ENCODE results near the gene RECQL5.
A peak's percentile ranks its signal among the peaks of the same experiment; 100 is the strongest.
"Not testable (repeated sequence)": the region's sequence is repeated elsewhere in the genome, so short reads cannot be mapped to it uniquely, and the experiment has no call there.

The RECQL5 gene

GRCh38 chr17:75612906-75613626 is 53.9 kb downstream of the RECQL5 start:
- no peak for DNase-seq

DNA sequence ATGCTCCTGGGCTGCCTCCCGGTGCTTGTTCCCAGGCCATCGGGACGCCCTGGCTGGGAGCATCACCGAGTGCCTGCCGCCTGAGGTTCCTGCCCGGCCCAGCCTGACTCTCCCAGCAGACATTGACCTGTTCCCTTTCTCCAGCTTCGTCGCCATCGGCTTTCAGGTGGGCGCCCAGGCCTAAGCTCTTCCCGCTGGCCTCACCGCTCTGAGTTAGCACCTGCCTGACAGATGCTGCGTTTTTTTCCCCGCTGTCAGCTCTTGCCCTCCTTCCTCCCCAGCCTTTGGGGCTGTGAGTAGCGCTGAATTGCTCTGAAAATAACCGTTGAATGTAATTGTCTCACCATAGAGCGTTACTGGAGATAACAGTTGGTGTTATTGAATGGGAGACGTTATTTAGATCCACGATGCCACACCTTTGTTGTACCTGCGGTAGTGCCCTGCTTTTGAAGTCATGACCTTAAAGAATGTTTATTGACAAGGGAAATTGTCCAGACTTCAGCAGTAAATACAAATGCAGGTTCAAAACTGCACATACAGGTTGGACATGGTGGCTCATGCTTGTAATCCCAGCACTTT is 55.0 kb downstream of the RECQL5 start:
- no peak for DNase-seq

- DNase-seq: no peak
Observed at GRCh38 chr17:75610103-75610984, 56.6 kb downstream of the RECQL5 start.

- DNase-seq: no peak
Observed at GRCh38 chr17:75607086-75607485, 59.9 kb downstream of the RECQL5 start.

DNA sequence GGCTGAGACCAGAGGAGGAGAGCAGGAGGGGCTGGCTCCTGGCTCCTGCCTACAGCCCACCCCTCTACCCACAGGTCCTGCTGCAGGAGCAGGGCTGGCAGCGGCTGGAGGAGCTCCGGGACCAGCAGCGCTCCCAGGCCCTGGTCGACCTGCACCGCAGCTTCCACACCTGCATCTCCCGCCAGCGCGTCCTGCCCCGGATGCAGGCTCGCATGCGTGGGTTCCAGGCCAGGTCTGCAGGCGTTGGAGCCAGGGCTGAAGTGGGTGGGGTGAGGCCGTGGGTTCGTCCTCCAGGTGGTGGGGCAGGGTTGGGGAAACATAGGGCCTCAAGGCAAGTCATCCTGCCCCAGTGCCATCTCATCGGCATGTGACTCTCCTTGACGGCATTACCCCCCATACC is 61.2 kb downstream of the RECQL5 start:
- DNase-seq: no peak

DNA sequence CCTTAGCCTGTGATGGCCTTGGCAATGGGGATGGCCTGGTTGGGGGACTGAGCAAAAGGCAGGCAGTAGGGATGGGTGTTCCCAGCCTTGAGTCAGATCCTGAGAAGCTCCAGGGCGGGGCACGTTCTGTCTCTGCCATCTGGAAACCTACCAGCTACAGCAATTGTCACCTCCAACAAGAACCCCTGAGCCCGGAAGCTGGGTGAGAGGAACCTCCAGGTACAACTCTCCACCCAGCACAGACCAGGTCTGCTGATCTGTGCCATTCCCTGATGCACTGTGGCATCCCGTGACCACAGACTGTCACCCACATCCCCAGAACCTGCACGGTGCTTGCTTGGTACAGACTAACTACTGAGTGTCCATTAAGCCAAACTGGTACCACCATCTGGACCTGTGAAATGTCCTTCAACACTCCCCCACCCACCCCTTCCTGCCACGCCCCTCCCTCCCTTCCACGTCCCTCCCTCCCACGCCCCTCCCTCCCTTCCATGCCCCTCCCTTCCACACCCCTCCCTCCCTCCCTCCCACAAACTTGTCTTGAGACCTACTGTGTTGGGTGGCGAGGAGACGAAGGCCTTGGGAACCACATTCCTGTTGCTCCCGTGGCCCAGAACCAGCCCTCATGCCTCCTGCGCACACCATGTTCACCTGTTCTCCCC is 62.8 kb downstream of the RECQL5 start:
- DNase-seq: no peak

DNA sequence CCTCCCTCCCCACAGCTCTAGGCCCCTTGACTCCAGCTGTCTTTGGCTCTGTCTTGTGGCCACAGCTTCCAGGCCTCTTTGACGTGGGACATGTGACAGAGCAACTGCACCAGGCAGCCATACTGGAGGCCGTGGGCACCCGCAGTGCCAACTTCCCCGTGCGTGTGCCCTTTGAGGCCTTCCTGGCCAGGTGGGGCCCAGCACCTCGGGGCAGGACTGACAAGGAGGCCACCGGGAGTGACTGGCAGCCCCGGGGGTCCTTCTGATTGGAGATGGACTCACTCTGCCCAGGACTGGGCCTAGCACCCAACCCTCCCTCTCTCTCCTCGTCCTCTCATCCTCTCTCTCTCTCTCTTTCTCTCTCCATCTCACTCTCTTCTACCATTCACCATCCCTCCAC is 63.8 kb downstream of the RECQL5 start:
- no peak for DNase-seq

DNA sequence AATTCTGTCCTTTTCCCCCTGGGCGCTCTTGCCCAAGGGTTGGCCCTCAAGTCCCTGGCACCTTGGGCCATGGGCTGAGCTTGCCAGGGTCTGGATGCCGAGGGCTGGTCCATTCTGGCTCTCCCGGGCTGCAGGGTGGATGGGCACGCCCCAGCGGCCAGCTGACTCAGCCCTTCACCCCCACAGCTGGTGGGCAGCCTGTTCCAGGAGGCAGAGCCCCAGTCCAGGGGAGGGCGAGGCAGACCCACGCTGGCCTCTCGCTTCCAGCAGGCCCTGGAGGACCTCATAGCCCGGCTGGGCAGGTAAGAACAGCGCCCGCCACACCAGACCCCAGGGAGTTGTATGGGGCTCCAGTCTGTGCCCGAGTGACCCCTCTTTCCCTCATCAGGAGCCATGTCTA is 64.3 kb downstream of the RECQL5 start:
- no peak for DNase-seq

- DNase-seq: peak; percentile 34 to 53
Observed at GRCh38 chr17:75601057-75601987, 65.6 kb downstream of the RECQL5 start.

DNA sequence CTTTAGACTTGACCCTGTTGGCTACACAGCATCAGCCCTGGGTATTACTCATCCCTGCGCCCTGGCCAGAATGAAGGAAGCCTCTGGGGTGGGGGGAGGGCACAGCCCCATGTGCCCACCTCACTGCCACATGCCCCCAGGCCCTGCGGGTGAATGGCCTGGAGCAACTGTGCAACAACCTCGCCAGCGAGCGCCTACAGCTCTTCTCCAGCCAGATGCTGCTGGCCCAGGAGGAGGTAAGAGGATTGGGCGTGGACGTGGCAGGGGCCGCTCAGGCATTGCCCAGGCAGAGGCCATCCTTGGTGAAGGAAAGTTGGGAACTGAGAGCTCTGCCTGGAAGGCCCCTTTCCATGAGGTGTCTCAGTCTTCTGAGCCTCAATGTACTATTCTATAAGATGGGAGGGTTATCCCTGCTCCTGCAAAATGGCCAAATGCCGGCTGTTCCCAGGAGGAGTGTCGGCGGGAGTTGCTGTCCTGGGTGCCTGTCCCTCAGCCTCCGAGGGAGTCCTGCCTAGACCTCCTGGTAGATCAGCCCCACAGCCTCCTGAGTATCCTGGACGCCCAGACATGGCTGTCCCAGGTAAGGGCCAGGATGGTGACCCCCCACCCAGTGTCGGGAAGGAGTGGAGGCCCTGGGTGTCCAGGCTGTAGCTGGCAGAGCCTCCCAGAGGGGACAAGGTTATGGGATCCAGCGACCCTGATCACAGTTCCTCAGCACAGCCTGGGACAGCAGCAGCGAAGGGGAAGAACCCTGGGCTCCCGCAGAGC is 70.5 kb downstream of the RECQL5 start:
- no peak for DNase-seq

- no peak for DNase-seq
Observed at GRCh38 chr17:75595920-75596313, 71.0 kb downstream of the RECQL5 start.

DNA sequence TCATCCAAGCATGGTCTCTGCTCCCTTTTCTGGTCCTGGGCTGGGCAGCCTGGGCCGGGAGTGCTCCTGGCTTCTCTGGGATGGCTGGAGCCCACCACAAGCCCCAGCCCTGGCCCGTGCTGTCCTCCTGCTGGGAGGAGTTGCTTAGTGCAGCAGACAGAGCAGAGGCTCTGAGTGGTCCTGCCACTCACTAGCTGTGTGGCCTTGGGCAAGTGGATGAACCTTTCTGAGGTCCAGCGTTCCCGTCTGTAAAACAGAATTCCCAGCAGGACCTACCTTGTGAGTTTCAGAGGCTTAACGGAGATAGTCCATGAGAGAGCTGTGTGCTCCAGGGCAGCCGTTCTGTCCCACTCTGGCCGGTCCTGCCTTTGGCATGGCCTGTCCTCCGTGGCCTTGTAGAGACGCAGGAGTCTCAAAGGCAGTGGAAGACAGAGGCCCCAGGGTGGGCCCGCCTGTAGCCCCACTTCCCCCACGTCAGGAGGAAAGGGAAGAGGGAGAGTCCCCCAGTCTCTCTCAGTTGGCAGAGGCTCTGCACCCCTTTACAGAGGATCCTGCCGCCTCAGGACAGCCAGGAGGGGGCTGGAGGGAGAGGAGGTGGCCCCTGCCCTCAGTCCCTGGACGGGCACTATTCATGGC is 71.6 kb downstream of the RECQL5 start:
- no peak for DNase-seq

GRCh38 chr17:75594499-75595283 is 72.3 kb downstream of the RECQL5 start:
- DNase-seq: no peak

DNA sequence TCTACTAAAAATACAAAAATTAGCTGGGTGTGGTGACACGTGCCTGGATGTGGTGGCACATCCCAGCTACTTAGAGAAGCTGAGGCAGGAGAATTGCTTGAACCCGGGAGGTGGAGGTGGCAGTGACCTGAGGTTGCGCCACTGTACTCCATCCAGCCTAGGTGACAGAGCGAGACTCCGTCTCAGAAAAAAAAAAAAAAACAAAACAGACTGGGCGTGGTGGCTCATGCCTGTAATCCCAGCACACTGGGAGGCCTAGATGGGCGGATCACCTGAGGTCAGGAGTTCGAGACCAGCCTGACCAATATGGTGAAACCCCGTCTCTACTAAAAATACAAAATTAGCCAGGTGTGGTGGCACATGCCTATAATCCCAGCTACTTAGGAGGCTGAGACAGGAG is 73.5 kb downstream of the RECQL5 start:
- DNase-seq: not testable (repeated sequence)

- DNase-seq: no peak
Observed at GRCh38 chr17:75592348-75593020, 74.5 kb downstream of the RECQL5 start.

DNA sequence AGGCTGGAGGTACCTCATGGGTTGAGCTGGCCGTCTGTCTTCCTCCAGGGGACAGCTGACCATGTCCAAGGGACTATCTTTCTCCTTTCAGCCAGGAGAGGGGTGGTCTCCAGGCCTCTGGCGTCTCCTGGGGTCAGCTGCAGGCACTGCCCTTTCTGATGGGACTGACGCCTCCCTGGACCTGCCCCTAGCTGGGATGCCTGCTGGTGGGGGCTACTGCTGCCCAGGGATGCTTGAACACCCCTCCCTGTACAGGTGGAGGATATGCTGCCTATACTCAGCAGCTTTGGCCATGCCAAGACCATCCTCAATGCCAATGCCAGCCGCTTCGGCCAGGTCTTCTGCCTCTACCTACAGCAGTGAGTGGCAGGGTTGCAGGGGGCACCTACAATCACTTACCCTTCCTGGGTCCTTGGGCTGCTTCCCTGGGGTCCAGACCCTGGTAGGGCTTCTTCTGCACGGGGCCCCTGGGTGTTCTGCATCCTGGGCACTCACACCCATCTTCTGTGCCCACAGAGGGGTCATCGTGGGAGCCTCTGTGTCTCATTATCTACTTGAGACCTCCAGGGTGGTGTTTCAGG is 75.1 kb downstream of the RECQL5 start:
- no peak for DNase-seq

- DNase-seq: no peak
Observed at GRCh38 chr17:75590849-75591721, 75.9 kb downstream of the RECQL5 start.

- DNase-seq: no peak
Observed at GRCh38 chr17:75590314-75590761, 76.6 kb downstream of the RECQL5 start.
